Panc1 (cell line): ENCODE data around the gene ZIC2. TPM values are rescaled to one million over a fixed set of nuclear protein-coding genes. Genes with fewer than 3 reads are reported as not detected.

Experiments used
- ATAC-seq: fragments of 200-7000 bp; cut with Tn5 transposase; 2 replicates; pipeline ENCODE4 v1.9.1; 2020; ENCODE audit warnings: mild to moderate bottlenecking, moderate library complexity
- BruUV-seq: library from RNA; stranded (reverse); fragments of 400-500 nt; replicated peaks from 2 replicates; lab custom pipeline; 2021; lab: Mats Ljungman, UMichigan
- CTCF ChIA-PET: fragments of 300-600 bp; sonication (Branson Sonifier 250); formaldehyde crosslinking; loops from one replicate; lab custom pipeline; 2022; ENCODE audit warnings: antibody characterized with exemption; lab: Charles Lee
- POLR2A ChIA-PET: fragments of 300-600 bp; sonication (Branson Sonifier 250); formaldehyde crosslinking; loops from one replicate; lab custom pipeline; 2022; ENCODE audit warnings: antibody characterized with exemption; lab: Charles Lee
- DNase-seq: peaks from one replicate; pipeline ENCODE4 v3.0.0-alpha.2; 2010; ENCODE audit warnings: low read depth, low spot score
- H3K27ac ChIP-seq: 2 replicates; pipeline ENCODE4 v1.5.1; 2011; ENCODE audit warnings: mild to moderate bottlenecking, low read length, inconsistent platforms
- H3K27me3 ChIP-seq: fragments of 200-500 bp; sonication (Bioruptor generic); 2 replicates; pipeline ENCODE4 v1.6.0; 2014; ENCODE audit warnings: low read length, inconsistent platforms; ENCODE audit not compliant: control insufficient read depth, insufficient read depth
- H3K36me3 ChIP-seq: fragments of 200-500 bp; sonication (Bioruptor generic); 2 replicates; pipeline ENCODE4 v1.5.1; 2014; ENCODE audit warnings: inconsistent platforms, mild to moderate bottlenecking, low read length, moderate library complexity; ENCODE audit not compliant: control insufficient read depth, insufficient read depth
- H3K4me1 ChIP-seq: 2 replicates; pipeline ENCODE4 v1.5.1; 2011; ENCODE audit warnings: inconsistent platforms, mild to moderate bottlenecking, low read length, moderate library complexity; ENCODE audit not compliant: control insufficient read depth, insufficient read depth
- H3K4me3 ChIP-seq, 2 experiments: 2 replicates each; pipeline ENCODE4 v1.5.1; 2011 to 2012; ENCODE audit warnings: low read depth in 2 of 2, low read length in 2 of 2, mild to moderate bottlenecking in 2 of 2, inconsistent platforms in 1 of 2, moderate library complexity in 1 of 2
- H3K9me3 ChIP-seq: fragments of 200-500 bp; sonication (Bioruptor generic); 2 replicates; pipeline ENCODE4 v1.5.1; 2014; ENCODE audit warnings: low read depth, mild to moderate bottlenecking, inconsistent platforms, low read length, moderate library complexity; ENCODE audit not compliant: control insufficient read depth, insufficient read depth
- POLR2AphosphoS5 ChIP-seq: IDR thresholded peaks from 2 replicates; pipeline ENCODE4 v1.6.1; 2012; ENCODE audit warnings: mild to moderate bottlenecking, low read depth, low read length, moderate library complexity
- SIN3A ChIP-seq: IDR thresholded peaks from 2 replicates; pipeline ENCODE4 v1.6.1; 2012; ENCODE audit warnings: low read depth, mild to moderate bottlenecking, low read length, moderate library complexity, borderline replicate concordance; ENCODE audit not compliant: insufficient read depth
- TCF7L2 ChIP-seq: IDR thresholded peaks from 2 replicates; pipeline ENCODE4 v1.6.1; 2011; ENCODE audit warnings: mild to moderate bottlenecking, low read depth, low read length, inconsistent platforms
- in situ Hi-C: cut with HindIII; loops from 2 replicates; pipeline ENCODE4 v1.10.0; 2016; ENCODE audit warnings: low sequenced_read_pairs, low pct_unique_long_range_greater_than_20kb
- intact Hi-C: fragments of 100-400 bp; cut with micrococcal nuclease; formaldehyde crosslinking; loops from one replicate; pipeline ENCODE4 v1.10.0; 2022; ENCODE audit not compliant: unreplicated experiment
- total RNA-seq: library from RNA; stranded (reverse); gene quantifications from one replicate; pipeline ENCODE4 v1.2.1, GENCODE V29; 2021; ENCODE audit not compliant: unreplicated experiment
- TF ChIP-seq, protein P1 (sequence below), 2 experiments: IDR thresholded peaks; 2 replicates each; pipeline ENCODE4 v1.6.1; 2011 to 2012; ENCODE audit warnings: low read depth in 2 of 2, control low read depth in 1 of 2, low read length in 1 of 2, mild to moderate bottlenecking in 1 of 2, moderate library complexity in 1 of 2; ENCODE audit not compliant: insufficient read depth in 1 of 2
- TF ChIP-seq, protein P2 (sequence below): fragments of 450-650 bp; IDR thresholded peaks from 2 replicates; pipeline ENCODE4 v1.5.1; 2017; ENCODE audit warnings: mild to moderate bottlenecking

The ZIC2 gene
- total RNA-seq, 1 experiment from 2014 or later, result 54.5 TPM

DNA sequence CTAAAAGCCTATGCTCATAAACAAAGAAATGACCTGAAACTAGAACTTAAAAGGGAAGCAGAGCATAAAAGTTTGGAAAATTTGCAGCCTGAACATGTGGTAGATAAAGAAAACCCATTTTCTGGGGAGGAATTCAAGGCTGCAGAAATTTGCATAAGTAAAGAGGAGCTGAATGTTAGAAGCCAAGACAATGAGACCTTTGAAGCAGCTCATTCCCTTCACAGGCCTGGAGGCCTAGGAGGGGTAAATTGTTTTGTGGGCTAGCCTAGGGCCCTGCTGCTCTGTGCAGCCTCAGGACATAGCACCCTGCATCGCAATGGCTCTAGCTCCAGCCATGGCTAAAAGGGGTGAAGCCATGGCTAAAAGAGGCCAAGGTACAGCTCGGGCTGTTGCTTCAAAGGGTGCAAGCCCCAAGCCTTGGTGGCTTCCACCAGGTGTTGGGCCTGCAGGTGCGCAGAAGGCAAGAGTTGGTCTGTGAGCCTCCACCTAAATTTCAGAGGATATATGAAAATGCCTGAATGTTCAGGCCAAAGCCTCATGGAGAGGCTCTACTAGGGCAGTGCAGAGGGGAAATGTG is 38.3 kb downstream of the ZIC2 start:
- Histone ChIP-seq H3K4me3 (no peak overlapping the region), H3K27ac (no peak overlapping the region), H3K9me3 (no peaks in the 10 kb centered on the region), H3K4me1 (no peaks in the 10 kb centered on the region), H3K36me3 (no peaks in the 10 kb centered on the region), H3K27me3 (no peaks in the 10 kb centered on the region)
- CTCF ChIA-PET, result no interaction called here
- ATAC-seq, result no peak
- no peak for TF ChIP-seq TCF7L2
- TF ChIP-seq, protein P1, sequence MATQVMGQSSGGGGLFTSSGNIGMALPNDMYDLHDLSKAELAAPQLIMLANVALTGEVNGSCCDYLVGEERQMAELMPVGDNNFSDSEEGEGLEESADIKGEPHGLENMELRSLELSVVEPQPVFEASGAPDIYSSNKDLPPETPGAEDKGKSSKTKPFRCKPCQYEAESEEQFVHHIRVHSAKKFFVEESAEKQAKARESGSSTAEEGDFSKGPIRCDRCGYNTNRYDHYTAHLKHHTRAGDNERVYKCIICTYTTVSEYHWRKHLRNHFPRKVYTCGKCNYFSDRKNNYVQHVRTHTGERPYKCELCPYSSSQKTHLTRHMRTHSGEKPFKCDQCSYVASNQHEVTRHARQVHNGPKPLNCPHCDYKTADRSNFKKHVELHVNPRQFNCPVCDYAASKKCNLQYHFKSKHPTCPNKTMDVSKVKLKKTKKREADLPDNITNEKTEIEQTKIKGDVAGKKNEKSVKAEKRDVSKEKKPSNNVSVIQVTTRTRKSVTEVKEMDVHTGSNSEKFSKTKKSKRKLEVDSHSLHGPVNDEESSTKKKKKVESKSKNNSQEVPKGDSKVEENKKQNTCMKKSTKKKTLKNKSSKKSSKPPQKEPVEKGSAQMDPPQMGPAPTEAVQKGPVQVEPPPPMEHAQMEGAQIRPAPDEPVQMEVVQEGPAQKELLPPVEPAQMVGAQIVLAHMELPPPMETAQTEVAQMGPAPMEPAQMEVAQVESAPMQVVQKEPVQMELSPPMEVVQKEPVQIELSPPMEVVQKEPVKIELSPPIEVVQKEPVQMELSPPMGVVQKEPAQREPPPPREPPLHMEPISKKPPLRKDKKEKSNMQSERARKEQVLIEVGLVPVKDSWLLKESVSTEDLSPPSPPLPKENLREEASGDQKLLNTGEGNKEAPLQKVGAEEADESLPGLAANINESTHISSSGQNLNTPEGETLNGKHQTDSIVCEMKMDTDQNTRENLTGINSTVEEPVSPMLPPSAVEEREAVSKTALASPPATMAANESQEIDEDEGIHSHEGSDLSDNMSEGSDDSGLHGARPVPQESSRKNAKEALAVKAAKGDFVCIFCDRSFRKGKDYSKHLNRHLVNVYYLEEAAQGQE (IDR thresholded peaks at IDR 0.05; ENCODE audit: insufficient read depth in 1 of 2, low read depth in 2 of 2, low read length in 1 of 2), result no peak
- TF ChIP-seq, protein P2, sequence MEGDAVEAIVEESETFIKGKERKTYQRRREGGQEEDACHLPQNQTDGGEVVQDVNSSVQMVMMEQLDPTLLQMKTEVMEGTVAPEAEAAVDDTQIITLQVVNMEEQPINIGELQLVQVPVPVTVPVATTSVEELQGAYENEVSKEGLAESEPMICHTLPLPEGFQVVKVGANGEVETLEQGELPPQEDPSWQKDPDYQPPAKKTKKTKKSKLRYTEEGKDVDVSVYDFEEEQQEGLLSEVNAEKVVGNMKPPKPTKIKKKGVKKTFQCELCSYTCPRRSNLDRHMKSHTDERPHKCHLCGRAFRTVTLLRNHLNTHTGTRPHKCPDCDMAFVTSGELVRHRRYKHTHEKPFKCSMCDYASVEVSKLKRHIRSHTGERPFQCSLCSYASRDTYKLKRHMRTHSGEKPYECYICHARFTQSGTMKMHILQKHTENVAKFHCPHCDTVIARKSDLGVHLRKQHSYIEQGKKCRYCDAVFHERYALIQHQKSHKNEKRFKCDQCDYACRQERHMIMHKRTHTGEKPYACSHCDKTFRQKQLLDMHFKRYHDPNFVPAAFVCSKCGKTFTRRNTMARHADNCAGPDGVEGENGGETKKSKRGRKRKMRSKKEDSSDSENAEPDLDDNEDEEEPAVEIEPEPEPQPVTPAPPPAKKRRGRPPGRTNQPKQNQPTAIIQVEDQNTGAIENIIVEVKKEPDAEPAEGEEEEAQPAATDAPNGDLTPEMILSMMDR, result no peak
- TF ChIP-seq SIN3A, result no peak
- TF ChIP-seq POLR2AphosphoS5, result no peak
- in situ Hi-C loops, result no loop called here
- intact Hi-C loops, result no loop called here
- POLR2A ChIA-PET, result no interaction called here
- no peak for DNase-seq
- no TSS peak for BruUV-seq

DNA sequence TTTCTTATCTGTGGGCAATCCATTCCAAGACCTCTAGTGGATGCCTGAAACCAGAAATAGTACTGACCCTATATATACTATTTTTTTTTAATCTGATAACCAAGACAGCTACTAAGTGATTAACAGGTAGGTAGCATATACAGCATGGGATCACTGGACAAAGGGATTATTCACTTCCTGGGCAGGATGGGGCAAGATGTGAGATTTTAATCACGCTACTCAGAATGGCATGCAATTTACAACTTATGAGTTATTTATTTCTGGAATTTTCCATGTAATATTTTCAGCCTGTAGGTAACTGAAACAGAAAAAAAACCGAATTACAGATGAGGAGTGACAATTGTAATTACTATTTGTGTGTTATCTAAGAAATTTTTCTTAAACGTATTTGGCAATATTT is 41.2 kb downstream of the ZIC2 start:
- TF ChIP-seq POLR2AphosphoS5 (no peak), TCF7L2 (no peak), SIN3A (no peak)
- TF ChIP-seq, protein P1 (IDR thresholded peaks at IDR 0.05; ENCODE audit: insufficient read depth in 1 of 2, low read depth in 2 of 2, low read length in 1 of 2), result no peak
- TF ChIP-seq, protein P2, result no peak
- Histone ChIP-seq H3K27ac (no peak overlapping the region), H3K36me3 (no peaks in the 10 kb centered on the region), H3K27me3 (no peaks in the 10 kb centered on the region), H3K9me3 (no peaks in the 10 kb centered on the region), H3K4me3 (no peak overlapping the region), H3K4me1 (no peaks in the 10 kb centered on the region)
- DNase-seq, result no peak
- intact Hi-C loops (no loop called here), in situ Hi-C loops (no loop called here)
- POLR2A ChIA-PET, result no interaction called here
- CTCF ChIA-PET, result no interaction called here
- no TSS peak for BruUV-seq
- no peak for ATAC-seq
